Osteocyte (in vitro differentiated cells): ENCODE results near the gene MAN1A1. TPM values are rescaled to one million over a fixed set of nuclear protein-coding genes. Genes with fewer than 3 reads are reported as not detected.

Source experiments
- DNase-seq: peaks from one replicate; pipeline ENCODE4 v3.0.0; 2021; ENCODE audit warnings: mixed read lengths; ENCODE audit not compliant: unreplicated experiment; ENCODE audit errors: extremely low spot score
- H3K27ac Mint-ChIP-seq: one replicate; pipeline ENCODE4 v1.8.0; 2021; ENCODE audit warnings: mild to moderate bottlenecking, mixed read lengths; ENCODE audit not compliant: unreplicated experiment
- H3K27me3 Mint-ChIP-seq: one replicate; pipeline ENCODE4 v1.8.0; 2021; ENCODE audit warnings: mixed read lengths; ENCODE audit not compliant: unreplicated experiment
- H3K36me3 Mint-ChIP-seq: one replicate; pipeline ENCODE4 v1.8.0; 2021; ENCODE audit warnings: mixed read lengths; ENCODE audit not compliant: unreplicated experiment
- H3K4me1 Mint-ChIP-seq: one replicate; pipeline ENCODE4 v1.8.0; 2021; ENCODE audit warnings: mixed read lengths; ENCODE audit not compliant: unreplicated experiment
- H3K4me3 Mint-ChIP-seq: one replicate; pipeline ENCODE4 v1.8.0; 2021; ENCODE audit warnings: mild to moderate bottlenecking, moderate library complexity, mixed read lengths; ENCODE audit not compliant: unreplicated experiment
- H3K9me3 Mint-ChIP-seq: one replicate; pipeline ENCODE4 v1.8.0; 2021; ENCODE audit warnings: mixed read lengths; ENCODE audit not compliant: unreplicated experiment
- CTCF ChIP-seq: fragments of 200-600 bp; sonication (generic); IDR thresholded peaks from 2 replicates; pipeline ENCODE4 v1.5.0; 2021; ENCODE audit warnings: antibody characterized with exemption, mild to moderate bottlenecking, moderate library complexity
- total RNA-seq: library from RNA; stranded (reverse); gene quantifications from 2 replicates; pipeline ENCODE4 v1.2.1, GENCODE V29; 2021

The MAN1A1 gene
- total RNA-seq, 1 donor from 2014 or later = 7.0 TPM

DNA sequence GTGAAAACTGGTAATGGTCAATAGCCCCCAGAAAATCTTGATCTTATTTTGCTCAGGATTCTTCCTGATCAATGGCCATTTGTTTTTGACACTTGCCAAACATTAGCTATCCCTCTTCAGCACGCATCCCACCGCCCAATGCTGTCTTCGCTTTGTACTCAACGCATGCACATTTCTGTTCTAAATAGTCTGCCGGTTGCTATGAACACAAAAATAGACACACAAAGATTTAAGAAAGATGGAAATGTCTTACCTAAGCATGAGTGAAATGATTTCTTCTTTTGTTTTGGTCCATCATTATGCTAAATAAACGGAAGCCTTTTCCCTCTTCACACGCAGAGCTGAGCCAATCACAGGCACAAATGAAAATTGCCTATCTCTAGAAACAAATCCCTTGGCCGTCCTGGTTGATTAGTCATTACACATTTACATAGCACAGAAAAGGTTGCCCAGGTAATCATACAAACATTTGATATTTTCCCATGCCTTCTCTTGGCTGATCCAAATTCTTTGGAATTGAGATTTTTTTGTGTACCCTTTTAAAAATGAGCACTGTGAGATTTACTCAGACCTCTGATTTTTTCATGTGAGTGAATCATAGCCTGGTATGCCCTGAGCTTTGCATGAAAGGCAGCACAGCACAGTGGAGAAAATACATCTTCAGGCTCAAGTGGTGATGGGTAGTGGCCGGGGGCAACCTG lies 200.6 kb downstream of the MAN1A1 start:
- Mint-ChIP-seq H3K9me3 (no peaks in the 10 kb centered on the region), H3K27ac (no peak overlapping the region)
- no peak for TF ChIP-seq CTCF

DNA sequence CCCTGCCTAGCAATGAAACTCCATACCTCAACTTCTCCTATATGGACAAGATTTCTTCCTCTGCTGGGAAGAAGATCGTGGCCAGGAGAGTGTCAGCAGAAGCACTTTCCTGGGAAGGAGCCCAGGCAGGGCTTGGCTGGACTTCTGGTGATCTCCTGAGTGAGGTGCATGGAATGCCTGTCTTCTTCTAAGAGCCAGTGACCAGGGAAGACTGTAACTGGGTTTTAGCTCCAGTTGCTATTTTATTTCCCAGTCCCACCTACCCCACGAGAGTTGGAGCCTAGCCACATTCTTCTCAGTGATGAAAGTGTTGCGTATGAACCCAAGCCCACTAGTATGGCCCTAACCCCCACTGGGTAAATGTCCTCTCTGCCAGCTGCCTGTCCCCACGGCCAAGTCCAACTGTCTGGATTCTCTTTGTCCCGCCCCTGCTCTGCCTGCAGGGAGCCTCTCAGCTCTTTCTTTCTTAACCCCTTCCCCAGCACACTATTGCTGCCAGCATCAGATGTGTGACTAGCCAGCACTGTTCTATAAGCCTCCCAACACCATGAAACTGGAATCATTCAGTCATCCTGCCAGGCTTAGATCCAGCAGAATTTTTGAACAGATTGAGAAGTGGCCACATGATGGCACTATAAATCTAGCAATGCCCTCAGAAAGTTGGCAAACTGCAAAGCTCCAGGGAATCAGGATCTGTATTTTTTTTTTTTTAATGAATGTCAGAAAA lies 201.3 kb downstream of the MAN1A1 start:
- DNase-seq = no peak
- Mint-ChIP-seq H3K9me3 (no peaks in the 10 kb centered on the region), H3K36me3 (no peaks in the 10 kb centered on the region), H3K27me3 (peaks cover 18% of the 10 kb centered on the region), H3K4me1 (peaks cover 38% of the 10 kb centered on the region), H3K27ac (peak overlapping the region; percentile 84), H3K4me3 (peak overlapping the region; percentile 1)
- peak; percentile 82 for TF ChIP-seq CTCF

More for the DNA sequence above, 200.6 kb downstream of the MAN1A1 start:
- Mint-ChIP-seq H3K36me3 (no peaks in the 10 kb centered on the region), H3K27me3 (peaks cover 25% of the 10 kb centered on the region), H3K4me3 (no peak overlapping the region), H3K4me1 (peaks cover 38% of the 10 kb centered on the region)
- DNase-seq = no peak

DNA sequence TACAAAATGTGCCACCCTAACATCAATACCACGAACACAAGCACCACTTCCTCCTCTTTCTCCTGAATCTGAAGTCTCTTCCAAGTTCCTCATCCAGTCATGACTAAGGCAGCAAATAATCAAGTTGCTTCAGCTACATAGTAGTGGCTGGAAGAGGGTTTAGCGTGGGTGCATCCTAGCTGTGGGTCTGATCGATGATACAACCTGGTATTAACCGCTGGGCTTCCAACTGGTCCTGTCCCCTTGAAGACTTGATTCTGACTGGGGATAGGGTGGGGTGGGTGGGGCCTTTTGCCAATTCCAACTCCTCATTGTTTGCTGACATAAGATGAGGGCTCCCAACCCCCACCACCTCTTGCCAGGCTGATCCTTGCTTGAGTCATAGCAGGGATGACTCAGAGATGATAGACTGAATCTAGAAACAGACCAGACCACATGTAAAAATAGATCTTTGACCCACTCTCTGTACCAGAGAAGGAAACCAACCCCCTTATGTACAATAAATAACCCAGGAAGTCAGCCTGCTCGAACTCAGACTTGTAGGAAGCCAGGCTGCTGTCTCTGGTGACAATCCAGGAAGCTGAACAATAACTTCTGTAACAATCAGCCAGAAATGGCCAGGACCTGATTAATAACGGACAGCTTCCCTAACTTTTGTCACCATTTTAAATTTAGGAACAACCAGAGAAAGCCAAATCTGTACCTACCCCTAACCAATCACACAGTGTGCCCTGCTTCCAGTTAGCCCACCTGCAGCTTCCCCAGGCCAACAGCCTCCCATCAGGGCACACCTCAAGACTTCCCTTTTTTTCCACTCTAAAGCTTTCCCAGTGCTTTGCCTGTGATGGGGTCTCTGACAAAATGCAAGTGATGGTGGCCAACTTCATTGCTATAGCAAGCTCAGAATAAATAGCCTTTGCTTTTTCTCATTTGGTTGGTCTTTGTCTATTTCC lies 202.2 kb downstream of the MAN1A1 start:
- Mint-ChIP-seq H3K27ac (peak overlapping the region; percentile 84), H3K4me1 (peaks cover 38% of the 10 kb centered on the region), H3K27me3 (peaks cover 13% of the 10 kb centered on the region), H3K36me3 (no peaks in the 10 kb centered on the region), H3K9me3 (no peaks in the 10 kb centered on the region), H3K4me3 (no peak overlapping the region)
- no peak for DNase-seq
- TF ChIP-seq CTCF = no peak

DNA sequence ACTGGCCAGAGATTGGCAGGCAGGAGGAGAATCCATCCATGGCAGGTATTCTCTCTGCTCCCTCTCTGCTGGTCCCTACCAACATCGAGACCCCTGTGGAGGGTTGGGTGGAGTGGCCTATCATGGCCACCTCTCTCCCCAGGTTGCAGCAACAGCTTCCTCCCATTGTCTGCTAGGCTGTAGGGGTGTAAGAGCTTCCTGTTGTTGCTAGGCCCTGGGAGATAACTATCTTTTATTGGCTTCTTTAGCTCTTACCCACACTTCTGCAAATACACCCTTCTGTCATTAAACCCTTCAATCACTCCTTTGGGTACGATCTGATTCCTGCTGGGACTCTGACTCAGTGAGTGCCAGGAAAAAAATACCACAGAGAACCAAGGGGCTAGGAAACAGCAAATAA lies 204.4 kb downstream of the MAN1A1 start:
- H3K27ac Mint-ChIP-seq = no peak overlapping the region
- no peaks in the 10 kb centered on the region for H3K36me3 Mint-ChIP-seq
- no peak for TF ChIP-seq CTCF
- DNase-seq = no peak
- peaks cover 7% of the 10 kb centered on the region for H3K27me3 Mint-ChIP-seq
- no peaks in the 10 kb centered on the region for H3K9me3 Mint-ChIP-seq
- H3K4me3 Mint-ChIP-seq = no peak overlapping the region
- H3K4me1 Mint-ChIP-seq = peaks cover 38% of the 10 kb centered on the region
